Measurements from ENCODE around the gene BIVM.
A peak's percentile ranks its signal among the peaks of the same experiment; 100 is the strongest.

BIVM gene

DNA sequence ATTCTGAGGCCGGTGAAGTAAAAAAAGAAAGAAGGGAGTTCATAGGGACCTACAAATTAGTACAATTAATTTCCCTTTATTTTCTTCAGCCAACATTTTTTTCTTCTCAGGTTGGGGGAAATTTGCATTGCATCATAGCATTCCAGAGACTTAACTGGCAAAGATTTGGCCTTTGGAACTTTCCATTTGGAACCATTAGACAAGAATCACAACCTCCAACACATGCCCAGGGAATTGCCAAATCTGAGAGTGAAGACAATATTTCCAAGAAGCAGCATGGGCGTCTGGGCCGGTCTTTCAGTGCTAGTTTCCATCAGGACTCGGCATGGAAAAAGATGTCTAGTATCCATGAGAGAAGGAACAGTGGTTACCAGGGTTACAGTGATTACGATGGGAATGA lies 40.5 kb downstream of the BIVM start:
- DNase-seq (ENCODE audit: low read depth in 2 of 2): no peak

DNA sequence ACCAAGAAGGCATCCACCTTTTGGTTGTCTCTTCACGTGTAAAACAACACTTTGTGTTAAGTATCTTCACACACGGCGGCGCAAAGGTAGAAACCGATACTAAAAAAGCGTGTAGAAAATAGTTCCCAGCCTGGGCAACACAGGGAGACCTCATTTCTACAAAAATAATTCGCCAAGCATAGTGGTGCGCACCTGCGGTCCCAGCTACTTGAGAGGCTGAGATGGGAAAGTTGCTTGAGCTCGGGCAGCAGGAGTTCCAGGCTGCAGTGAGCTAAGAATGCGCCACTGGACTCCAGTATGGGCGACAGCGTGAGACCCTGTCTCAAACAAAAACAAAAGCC lies 46.3 kb downstream of the BIVM start:
- peak in 1 of 2 donors; percentile 10 for DNase-seq (ENCODE audit: low read depth in 2 of 2)

DNA sequence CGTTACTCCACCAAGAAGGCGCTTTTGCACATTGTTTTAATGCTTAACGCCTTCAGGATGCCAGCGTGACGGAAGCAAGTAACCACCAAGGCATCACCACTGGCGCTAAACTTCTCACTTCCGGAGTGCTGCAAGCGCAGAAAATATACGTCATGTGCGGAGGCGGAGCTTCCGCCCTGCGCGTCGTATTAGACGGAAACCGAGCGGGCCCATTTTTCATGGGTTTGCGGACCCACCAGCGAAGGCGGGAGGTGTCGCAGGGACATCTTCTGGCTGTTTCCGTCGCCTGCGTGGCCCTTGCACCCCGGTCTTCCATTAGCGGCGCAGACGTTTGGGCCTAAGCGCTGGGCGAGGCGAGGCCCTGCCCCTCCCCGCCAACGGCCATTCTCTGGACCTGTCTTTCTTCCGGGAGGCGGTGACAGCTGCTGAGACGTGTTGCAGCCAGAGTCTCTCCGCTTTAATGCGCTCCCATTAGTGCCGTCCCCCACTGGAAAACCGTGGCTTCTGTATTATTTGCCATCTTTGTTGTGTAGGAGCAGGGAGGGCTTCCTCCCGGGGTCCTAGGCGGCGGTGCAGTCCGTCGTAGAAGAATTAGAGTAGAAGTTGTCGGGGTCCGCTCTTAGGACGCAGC lies 46.8 kb downstream of the BIVM start, which contains the start of gene ERCC5:
Gene ERCC5, plus strand, starts transcription at position 403 of the 631 bp plus-strand sequence. CDS start 235 bp downstream, outside the sequence.
- peak; percentile 93 for DNase-seq (ENCODE audit: low read depth in 2 of 2)

DNA sequence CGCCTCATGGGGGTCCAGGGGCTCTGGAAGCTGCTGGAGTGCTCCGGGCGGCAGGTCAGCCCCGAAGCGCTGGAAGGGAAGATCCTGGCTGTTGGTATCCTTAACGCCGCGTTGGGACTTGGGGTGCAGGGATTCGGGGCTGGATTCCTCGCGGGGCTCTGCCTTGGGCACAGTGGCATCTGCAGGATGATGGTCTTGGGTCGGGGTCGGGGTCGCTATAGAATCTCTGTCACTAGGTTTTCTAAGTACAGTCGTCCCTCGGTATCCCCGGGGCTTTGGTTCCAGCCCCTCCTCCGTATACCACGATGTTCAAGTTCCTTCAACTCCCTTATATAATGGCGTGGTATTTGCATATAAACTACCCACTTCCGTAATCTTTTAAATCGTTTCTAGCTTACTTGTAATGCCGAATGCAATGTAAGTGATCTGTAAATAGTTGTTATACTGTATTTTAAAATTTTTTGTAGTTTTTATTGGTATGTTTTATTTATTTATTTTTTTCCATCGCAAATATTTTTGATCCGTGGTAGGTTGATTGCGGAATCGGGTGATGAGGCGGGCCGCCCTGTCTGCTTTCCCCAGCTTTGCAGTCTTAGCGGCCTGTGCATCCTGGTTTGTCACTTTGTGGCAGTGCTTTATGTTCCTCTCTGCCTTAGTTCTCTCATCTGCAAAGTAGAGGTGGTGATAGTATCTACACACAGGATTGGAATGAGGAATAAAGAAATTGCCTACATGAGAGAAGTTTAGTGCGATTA lies 47.5 kb downstream of the BIVM start:
- DNase-seq (ENCODE audit: low read depth in 2 of 2): peak; percentile 22 to 28

DNA sequence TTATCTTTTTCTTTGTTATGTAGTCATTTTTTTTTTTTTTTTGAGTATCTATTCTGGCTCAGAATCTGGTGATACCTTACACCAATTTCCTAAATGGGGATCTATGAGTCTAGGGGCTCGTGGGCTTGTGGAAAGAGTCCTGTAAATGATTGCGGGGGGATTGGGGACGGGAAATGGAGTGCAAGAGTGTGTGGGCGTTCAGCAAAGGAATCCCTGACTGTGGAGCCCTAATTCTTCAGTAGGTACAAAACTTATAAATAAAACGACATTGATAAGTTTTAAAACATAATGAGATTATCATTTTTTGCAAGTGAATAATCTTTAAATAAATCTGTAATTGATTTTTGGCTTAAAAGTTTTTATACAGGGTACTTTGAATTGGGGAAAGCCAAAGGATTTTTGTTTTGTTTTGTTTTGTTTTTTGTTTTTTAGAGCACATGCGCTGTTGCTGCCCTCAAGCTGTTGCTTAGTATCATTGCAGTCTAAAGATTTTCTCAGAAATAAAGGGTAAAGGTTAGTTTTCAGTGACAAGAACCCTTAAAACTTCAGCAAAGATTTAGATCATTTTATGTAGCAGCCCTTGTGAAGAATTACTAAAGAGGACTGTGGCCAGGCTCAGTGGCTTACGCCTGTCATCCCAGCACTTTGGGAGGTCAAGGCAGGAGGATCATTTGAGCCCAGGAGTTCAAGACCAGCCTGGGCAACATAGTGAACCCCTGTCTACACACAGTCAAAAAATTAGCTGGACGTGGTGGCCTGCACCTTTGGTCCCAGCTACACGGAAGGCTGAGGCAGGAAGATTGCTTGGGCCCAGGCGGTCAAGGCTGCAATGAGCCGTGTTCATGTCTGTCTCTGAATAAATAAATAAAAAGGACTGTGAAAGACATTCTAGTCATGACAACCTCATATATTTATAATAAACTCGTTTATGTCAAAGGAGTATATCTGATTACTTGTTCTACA lies 48.6 kb downstream of the BIVM start:
- no peak for DNase-seq (ENCODE audit: low read depth in 2 of 2)

DNA sequence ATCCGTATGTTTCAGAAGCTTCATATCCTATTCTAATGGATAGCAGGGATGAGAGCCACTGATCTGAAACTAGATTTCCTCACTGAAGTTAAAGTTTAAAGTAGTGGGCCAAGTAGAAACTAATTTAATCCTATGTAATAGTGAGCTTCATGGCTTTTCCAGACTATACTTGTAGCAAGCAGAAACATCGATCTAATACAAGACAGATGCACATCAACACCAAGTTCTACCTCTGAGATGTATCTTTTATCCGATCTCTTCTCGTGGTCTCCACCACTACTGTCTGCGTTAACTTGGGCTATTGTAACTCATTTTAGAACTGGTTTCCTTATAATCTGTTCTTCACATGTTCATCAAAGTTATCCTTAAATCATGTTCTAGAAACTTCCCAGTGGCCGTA lies 50.0 kb downstream of the BIVM start:
- no peak for DNase-seq (ENCODE audit: low read depth in 2 of 2)

DNA sequence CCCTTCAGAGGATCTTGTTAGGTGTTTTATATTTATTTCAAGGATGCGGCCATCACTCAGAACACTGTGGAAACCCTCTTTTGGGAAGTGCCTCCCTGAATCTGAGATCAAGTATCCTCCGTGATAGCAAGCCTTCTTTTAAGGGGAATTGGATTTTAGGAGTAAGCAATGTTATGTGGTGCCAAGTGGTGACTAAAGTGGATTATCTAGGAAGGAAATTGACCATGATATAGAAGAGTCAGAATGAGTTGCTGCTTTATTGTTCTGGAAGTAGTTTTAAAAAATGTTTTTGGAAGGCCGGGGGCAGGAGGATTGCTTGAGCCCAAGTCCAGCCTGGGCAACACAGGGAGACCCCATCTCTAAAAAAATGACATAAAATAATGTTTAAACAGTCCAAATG lies 53.6 kb downstream of the BIVM start:
- no peak for DNase-seq (ENCODE audit: low read depth in 2 of 2)

DNA sequence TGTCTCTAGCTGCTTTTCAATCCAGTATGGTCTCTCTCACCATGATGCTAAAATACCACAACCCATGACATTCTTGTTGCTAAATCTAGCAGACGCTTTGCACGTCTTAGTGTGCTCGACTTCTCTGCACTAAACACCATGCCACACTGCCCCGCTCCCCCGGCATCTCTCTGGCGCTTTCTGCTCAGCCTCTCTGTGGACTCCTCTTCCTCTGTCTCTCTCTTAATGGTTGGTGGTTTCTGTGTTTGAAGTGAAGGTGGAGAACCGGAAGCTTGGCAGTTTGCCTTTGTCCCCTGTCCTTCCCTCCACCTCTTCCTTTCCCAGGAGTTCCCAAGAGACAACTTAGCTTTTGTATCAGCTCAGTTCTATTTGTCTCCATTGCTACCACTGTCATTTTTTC lies 55.8 kb downstream of the BIVM start:
- no peak for DNase-seq (ENCODE audit: low read depth in 2 of 2)

DNA sequence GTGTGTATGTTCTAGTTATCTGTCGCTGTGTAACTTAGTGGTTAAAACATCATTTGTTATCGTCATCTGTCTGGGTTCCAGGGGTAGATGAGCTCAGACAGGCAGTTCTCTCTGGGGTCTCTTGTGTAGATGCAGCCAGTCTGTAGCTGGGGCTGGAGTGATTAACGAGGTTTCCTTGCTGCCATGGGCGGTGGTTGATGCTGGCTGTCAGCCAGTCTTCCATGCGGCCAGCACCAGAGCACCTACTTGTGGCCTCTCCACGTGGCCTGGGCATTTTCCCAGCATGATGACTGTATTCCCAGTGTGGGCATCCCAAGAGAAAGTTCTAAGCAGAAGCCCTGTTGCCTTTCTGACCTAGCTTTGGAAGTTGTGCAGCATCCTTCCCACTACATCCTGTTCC lies 57.6 kb downstream of the BIVM start:
- DNase-seq (ENCODE audit: low read depth in 2 of 2): no peak

DNA sequence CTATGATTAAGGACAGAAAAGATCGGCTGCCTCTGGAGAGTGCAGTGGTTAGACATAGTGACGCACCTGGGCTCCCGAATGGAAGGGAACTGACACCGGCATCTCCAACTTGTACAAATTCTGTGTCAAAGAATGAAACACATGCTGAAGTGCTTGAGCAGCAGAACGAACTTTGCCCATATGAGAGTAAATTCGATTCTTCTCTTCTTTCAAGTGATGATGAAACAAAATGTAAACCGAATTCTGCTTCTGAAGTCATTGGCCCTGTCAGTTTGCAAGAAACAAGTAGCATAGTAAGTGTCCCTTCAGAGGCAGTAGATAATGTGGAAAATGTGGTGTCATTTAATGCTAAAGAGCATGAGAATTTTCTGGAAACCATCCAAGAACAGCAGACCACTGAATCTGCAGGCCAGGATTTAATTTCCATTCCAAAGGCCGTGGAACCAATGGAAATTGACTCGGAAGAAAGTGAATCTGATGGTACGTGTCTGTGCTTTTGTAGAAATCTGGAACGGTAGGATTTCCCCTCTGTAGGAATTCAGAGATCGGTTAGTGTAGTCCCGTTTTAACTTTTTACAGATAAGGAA lies 63.8 kb downstream of the BIVM start:
- no peak for DNase-seq (ENCODE audit: low read depth in 2 of 2)

DNA sequence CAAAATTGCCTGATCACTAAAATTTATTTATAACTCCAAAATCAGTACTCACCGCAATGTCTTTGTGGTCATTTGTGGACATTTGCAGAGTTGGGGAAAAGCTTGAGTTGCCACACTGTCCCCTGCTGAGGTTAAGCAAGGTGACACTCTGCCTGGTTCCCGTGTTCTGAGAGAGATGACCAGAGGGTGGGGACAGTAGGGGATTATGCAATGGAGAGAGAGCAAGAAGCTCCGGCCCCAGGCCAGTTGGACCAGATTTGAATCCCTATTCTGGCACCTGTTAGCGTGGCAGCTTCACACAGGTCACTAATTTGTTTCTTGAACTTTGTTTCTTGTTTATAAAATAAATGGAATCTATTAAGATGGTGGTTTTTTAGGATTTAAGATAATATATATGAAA lies 64.7 kb downstream of the BIVM start:
- DNase-seq (ENCODE audit: low read depth in 2 of 2): no peak

DNA sequence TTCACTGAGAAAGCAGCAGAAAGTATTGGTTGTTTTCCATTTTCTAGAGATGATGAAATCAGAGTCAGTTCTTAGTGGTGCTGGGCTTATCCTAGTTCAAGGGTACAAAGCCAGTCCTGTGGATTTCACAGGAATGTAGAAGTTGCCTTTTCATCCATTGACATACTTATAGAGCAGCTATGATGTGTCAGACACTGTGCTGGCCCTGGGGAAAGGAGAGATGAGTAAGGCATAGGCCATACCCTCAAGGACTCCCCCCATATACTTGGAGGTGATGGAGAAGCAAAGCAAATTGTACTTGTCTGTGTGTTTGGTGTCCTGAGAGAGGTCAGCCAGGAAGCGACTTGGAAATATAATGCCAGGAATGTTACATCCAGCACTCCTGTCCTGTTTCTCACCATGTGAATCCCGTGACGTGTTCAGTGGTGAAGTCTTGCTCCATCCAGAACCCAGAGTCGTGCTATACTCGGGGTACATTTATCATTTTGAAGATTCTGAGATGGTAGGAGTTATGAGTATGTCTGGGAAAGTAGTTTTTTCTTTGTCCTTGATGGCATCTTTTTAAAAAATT lies 69.5 kb downstream of the BIVM start:
- DNase-seq (ENCODE audit: low read depth in 2 of 2): no peak

DNA sequence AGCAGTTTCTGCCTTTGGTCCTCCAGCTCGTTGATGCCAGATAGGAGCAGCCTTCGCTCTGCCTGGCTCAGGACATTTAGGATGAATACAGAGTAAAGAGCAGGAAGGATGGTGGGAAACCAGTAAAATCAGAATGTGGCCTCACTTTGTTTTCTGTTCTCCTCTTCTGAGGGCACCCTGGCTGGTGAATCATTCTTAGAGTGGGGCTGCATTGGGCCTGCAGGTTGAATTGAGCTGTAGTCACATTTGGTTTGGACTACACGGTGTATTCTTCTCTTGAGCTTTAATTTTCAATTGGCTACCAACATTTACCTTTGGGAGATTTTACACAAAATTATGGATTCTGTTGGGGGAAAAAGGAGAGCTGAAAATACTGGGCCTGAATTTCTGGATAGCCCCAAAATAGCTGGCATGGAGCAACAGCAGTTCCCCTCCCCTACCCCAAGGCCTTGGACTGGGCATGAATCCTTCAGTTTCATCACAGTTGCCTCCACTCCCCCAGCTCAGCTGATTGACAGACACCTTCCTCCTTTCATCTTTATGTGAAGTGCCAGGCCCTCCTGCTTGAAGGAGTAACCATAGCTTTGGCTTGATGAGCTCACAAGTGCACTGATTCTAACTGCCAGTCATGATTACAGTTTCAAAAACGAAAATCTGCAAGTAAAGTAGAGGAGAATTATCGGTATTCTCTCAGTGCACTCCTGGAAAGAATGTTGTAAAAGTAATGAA lies 71.2 kb downstream of the BIVM start:
- no peak for DNase-seq (ENCODE audit: low read depth in 2 of 2)

DNA sequence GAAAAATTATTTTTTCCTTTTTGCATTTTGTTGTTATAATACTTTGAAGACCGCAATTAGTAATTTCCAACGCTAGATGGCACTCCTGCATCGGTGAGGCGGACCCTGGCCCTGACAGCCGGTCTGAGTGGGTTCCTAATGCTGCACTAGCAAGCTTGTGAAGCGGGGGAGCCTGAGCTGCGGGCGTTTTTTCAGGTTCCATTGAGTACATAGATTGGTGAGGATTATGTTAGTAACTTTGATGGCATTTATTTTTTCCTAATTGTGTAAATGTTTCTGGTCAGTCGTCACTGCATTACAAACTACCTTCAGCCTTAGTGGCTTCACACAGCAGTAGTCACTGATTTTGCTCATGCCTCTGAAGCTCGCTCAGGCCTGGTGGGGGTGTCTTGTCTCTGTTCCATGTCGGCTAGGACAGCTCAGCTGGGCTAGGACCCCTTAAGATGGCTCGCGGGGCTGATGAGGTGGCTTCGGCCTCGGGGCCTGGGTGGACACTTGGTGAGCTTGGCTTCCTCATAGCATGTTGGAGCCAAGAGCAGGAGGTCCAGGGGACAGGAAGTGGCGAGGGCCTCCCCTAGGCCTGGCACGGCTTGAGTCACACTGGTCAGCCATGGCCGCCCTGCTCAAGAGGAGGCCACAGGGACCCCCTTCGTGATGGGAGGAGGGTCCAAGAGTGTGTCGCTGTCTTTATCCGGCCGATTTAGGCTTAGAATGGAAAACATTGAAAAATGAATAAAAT lies 71.9 kb downstream of the BIVM start:
- peak; percentile 19 to 27 for DNase-seq (ENCODE audit: low read depth in 2 of 2)

DNA sequence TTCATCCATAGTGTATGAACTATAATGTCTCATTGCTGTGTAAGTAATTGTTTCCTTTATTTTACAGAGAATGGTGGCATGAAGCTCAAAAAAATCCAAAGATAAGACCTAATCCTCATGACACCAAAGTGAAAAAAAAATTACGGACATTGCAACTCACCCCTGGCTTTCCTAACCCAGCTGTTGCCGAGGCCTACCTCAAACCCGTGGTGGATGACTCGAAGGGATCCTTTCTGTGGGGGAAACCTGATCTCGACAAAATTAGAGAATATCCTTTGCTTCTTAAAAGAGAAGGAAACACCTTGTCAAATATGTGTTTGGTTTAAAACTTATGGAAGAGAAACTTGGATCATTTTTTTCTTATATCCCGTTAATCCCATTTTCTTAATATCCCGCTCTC lies 73.2 kb downstream of the BIVM start:
- DNase-seq (ENCODE audit: low read depth in 2 of 2): no peak

DNA sequence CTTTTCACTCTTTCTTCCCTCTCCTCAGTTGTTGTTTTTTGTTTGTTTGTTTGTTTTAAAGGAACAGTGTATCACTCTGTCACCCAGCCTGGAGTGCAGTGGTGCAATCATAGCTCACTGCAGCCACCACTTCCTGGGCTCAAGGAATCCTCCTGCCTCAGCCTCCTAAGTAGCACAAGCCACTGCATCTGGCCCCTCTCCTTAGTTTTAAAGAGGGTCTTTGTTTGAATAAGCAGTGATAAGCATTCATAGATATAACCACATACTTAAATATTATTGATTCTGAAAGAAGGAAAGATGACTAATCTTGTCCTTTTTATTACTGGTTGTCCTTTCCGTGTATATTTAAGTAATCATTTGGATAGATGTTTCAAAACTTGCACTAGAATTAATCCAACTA lies 73.6 kb downstream of the BIVM start:
- DNase-seq (ENCODE audit: low read depth in 2 of 2): no peak

DNA sequence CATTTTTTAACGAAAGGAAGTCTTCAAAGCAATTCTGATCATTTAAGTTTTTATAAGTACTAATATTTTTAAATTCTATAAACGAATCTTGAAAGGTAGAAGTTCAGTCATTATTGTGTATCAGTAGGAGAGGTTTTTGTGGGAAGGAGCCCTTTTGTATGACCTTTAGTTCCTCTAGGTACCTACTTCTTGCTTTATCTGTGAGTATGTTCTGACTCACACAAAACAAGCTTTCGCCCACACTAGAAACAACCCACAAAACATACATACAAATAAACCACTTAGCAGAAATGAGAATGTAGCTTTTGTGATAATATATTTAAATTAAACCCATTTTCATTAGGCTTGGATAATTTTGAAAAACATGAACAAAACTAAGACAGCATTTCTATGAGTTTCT lies 74.7 kb downstream of the BIVM start:
- DNase-seq (ENCODE audit: low read depth in 2 of 2): no peak

DNA sequence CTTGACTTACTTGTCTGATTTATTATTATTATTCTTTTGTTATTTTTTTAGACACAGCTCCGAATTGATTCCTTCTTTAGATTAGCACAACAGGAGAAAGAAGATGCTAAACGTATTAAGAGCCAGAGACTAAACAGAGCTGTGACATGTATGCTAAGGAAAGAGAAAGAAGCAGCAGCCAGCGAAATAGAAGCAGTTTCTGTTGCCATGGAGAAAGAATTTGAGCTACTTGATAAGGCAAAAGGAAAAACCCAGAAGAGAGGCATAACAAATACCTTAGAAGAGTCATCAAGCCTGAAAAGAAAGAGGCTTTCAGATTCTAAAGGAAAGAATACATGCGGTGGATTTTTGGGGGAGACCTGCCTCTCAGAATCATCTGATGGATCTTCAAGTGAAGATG lies 76.3 kb downstream of the BIVM start:
- no peak for DNase-seq (ENCODE audit: low read depth in 2 of 2)

DNA sequence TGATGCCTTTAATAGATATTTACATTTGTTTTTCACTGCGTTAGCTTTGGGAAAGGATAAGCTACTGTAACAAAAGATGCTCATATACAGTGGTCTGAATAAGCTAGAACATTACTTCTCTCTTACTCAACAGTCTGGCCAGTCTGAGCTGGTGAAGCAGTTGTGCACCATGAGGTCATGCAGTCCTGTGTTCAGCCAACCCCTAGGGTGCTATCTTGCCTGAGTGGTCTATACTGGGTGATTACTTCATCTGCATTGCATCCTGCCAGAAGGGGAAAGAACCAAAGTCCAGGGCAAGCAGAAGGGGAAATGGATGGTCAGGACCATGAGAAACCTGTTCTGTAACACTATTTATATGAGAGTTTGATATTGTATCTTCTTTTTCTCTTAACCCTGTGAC lies 78.4 kb downstream of the BIVM start:
- no peak for DNase-seq (ENCODE audit: low read depth in 2 of 2)

DNA sequence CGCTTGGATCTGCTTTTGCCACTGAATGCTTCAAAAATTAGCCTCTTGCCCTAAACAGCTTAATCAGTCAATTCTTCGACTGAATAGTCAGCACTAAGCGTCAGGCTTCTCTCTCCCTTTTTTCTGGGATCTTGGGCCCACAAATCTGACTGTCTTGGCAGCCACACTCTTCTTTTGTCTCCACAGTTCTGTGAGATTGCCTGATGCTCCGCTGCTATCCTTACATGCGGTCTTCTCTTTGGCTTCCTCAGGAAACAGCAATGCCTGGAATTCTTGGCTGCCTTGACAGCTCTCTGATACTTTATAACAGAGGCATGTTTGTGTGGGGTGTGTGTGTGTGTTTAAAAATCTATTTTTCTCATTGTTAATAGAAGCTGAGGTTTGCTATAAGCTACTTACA lies 79.6 kb downstream of the BIVM start:
- no peak for DNase-seq (ENCODE audit: low read depth in 2 of 2)
